Natural killer cell treated with Interleukin-12 subunit alpha and Interleukin-12 subunit beta and Interleukin-15 and Interleukin-18, amount 100 ng/mL, for 72 hours (primary cell): ENCODE measurements around the gene ISL2. TPM values are rescaled to one million over a fixed set of nuclear protein-coding genes. Genes with fewer than 3 reads are reported as not detected.

Source experiments
- ATAC-seq, 2 donors: fragments of 150-1000 bp; cut with Tn5 transposase in 1 of 2; sonication (Bioruptor Pico), chemical (Tn5 transposase) in 1 of 2; 2 replicates each; pipeline ENCODE4 v1.10.0; 2021
- DNase-seq: peaks from one replicate; pipeline ENCODE4 v3.0.0; 2022; ENCODE audit warnings: low spot score
- H3K27ac Mint-ChIP-seq, 2 donors: 1 replicate in 1 of 2; 2 replicates in 1 of 2; pipeline ENCODE4 v1.8.0; 2022; ENCODE audit warnings: mixed read lengths in 2 of 2, mild to moderate bottlenecking in 1 of 2, moderate library complexity in 1 of 2
- H3K27me3 Mint-ChIP-seq, 2 donors: 1 replicate in 1 of 2; 2 replicates in 1 of 2; pipeline ENCODE4 v1.8.0; 2022; ENCODE audit warnings: mixed read lengths in 2 of 2
- H3K36me3 Mint-ChIP-seq: one replicate; pipeline ENCODE4 v1.8.0; 2022; ENCODE audit warnings: mixed read lengths
- H3K4me1 Mint-ChIP-seq, 2 donors: 1 replicate in 1 of 2; 2 replicates in 1 of 2; pipeline ENCODE4 v1.8.0; 2022; ENCODE audit warnings: low read depth in 2 of 2, mixed read lengths in 2 of 2, mild to moderate bottlenecking in 1 of 2
- H3K4me3 Mint-ChIP-seq: one replicate; pipeline ENCODE4 v1.8.0; 2022; ENCODE audit warnings: mixed read lengths
- H3K9me3 Mint-ChIP-seq: 2 replicates; pipeline ENCODE4 v1.8.0; 2022; ENCODE audit warnings: mixed read lengths
- total RNA-seq, 2 donors: library from RNA; stranded (reverse); gene quantifications; one replicate each; pipeline ENCODE4 v1.2.3, GENCODE V29; 2022

Gene ISL2
- total RNA-seq, 2 donors from 2014 or later = 0.73 to 1.0 TPM

GRCh38 chr15:76353903-76354302, 17.3 kb downstream of the ISL2 start:
- no peaks in the 10 kb centered on the region for H3K4me1 Mint-ChIP-seq

DNA sequence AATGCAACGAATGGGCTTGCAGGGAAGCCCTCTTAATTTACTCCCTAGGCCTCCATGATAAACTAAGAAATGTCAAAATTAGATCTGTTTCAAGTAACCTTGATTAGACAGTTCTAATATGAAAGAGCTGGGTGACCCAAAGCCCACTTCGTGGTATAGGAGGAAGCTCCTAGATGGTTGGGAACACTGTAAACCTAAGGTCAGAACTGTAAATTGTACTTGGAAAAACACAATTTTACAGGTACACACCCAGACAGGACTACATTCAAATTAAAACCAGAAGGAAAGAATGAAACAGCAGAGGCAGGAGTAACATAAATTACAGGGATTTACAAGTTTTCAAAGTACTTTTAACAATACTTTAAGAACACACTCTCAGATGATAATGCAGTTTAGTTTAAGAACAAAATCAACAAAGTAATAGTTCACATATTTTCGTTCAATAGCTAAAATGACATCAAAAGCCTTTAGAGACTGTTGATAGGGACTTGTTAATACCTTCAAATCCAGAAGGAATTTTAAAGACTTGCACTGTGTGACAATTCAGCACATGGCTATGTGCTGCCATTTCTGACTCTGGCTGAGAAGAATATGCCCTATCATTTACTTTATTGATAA, 18.4 kb downstream of the ISL2 start:
- DNase-seq (no peak), ATAC-seq (no peak)
- Mint-ChIP-seq H3K36me3 (no peaks in the 10 kb centered on the region), H3K27ac (no peak overlapping the region), H3K4me3 (no peak overlapping the region), H3K9me3 (no peaks in the 10 kb centered on the region), H3K27me3 (no peaks in the 10 kb centered on the region), H3K4me1 (no peaks in the 10 kb centered on the region)

More at GRCh38 chr15:76353903-76354302, 17.3 kb downstream of the ISL2 start:
- H3K27me3 Mint-ChIP-seq = no peaks in the 10 kb centered on the region
- H3K27ac Mint-ChIP-seq = no peak overlapping the region
- H3K9me3 Mint-ChIP-seq = no peaks in the 10 kb centered on the region
- ATAC-seq (no peak), DNase-seq (no peak)
- no peaks in the 10 kb centered on the region for H3K36me3 Mint-ChIP-seq
- H3K4me3 Mint-ChIP-seq = no peak overlapping the region

DNA sequence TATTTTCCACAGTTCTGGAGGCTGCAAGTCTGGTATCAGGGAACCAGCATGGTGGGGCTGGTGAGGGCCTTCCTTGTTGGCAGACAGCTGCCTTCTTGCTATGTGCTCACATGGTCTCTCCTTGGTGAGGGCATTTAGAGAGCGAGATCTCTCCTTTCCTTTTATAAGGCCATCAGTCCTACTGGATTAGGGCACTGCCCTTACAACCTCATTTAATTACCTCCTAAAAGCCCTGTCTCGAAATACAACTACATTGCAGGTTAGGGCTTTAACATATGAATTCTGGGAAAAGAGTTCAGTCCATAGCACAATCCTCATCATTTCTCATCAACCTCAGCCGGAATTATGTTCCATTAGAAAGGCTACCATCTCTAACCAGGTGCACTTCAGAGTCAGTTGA, 21.9 kb downstream of the ISL2 start:
- Mint-ChIP-seq H3K4me3 (no peak overlapping the region), H3K27me3 (no peaks in the 10 kb centered on the region), H3K36me3 (no peaks in the 10 kb centered on the region), H3K27ac (no peak overlapping the region), H3K4me1 (no peaks in the 10 kb centered on the region), H3K9me3 (no peaks in the 10 kb centered on the region)
- DNase-seq (no peak), ATAC-seq (no peak)

DNA sequence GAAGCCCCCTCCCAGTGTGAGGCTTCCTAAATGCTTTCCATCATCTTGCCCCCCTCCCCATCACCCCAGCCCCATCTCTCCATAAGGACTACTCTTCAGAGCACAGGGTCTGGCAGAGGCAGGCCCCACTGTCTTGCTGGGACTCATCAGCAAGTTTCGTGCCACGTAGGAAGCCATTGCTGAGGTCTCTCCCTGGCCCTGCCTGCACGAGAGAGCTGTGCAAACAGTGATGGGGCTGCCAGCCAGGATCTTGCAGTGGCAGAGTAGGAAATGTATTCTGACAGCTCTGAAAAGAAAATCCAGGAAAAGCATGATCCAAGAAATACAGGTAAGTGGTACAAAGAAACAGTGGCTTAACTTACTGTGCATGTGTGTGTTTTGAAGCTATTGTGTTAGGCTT, 22.6 kb downstream of the ISL2 start:
- Mint-ChIP-seq H3K4me1 (no peaks in the 10 kb centered on the region), H3K36me3 (no peaks in the 10 kb centered on the region), H3K9me3 (no peaks in the 10 kb centered on the region), H3K4me3 (no peak overlapping the region), H3K27me3 (no peaks in the 10 kb centered on the region), H3K27ac (no peak overlapping the region)
- ATAC-seq = no peak
- no peak for DNase-seq

- H3K27ac Mint-ChIP-seq = no peak overlapping the region
- no peaks in the 10 kb centered on the region for H3K9me3 Mint-ChIP-seq
- no peaks in the 10 kb centered on the region for H3K4me1 Mint-ChIP-seq
- DNase-seq (no peak), ATAC-seq (no peak)
- no peaks in the 10 kb centered on the region for H3K36me3 Mint-ChIP-seq
- H3K4me3 Mint-ChIP-seq = no peak overlapping the region
- no peaks in the 10 kb centered on the region for H3K27me3 Mint-ChIP-seq
These were observed 23.8 kb downstream of the ISL2 start for GRCh38 chr15:76360416-76360815.

- Mint-ChIP-seq H3K27me3 (no peaks in the 10 kb centered on the region), H3K36me3 (no peaks in the 10 kb centered on the region), H3K27ac (no peak overlapping the region), H3K4me1 (no peaks in the 10 kb centered on the region), H3K4me3 (no peak overlapping the region), H3K9me3 (no peaks in the 10 kb centered on the region)
- DNase-seq (no peak), ATAC-seq (no peak)
These were observed 26.7 kb downstream of the ISL2 start for GRCh38 chr15:76363251-76363650.

DNA sequence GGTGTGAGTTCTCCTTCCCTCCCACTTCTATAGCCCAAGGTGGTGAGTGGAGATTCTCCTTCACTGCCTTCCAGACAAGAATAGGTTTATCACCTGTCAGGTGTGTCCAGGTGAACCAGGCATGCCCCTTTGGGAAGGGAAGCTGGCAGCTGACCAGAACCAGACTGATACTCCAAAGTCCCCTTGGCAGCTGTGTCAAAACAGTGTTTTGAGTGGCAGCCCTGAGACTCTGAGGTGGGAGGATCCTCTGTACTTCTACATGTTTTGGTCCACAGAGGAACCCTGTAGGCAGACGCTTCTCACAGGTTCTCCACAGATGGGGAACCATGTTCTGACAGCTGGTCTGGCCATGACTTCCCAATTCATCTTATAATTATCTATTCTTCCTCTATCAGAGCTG, 30.1 kb downstream of the ISL2 start:
- no peak overlapping the region for H3K27ac Mint-ChIP-seq
- no peak overlapping the region for H3K4me3 Mint-ChIP-seq
- ATAC-seq (no peak), DNase-seq (no peak)
- H3K9me3 Mint-ChIP-seq = no peaks in the 10 kb centered on the region
- no peaks in the 10 kb centered on the region for H3K4me1 Mint-ChIP-seq
- H3K27me3 Mint-ChIP-seq = no peaks in the 10 kb centered on the region
- no peaks in the 10 kb centered on the region for H3K36me3 Mint-ChIP-seq

GRCh38 chr15:76368122-76368621, 31.6 kb downstream of the ISL2 start:
- no peak for DNase-seq
- Mint-ChIP-seq H3K4me3 (no peak overlapping the region), H3K36me3 (no peaks in the 10 kb centered on the region), H3K9me3 (no peaks in the 10 kb centered on the region), H3K27me3 (no peaks in the 10 kb centered on the region), H3K4me1 (no peaks in the 10 kb centered on the region), H3K27ac (no peak overlapping the region)
- ATAC-seq = no peak

DNA sequence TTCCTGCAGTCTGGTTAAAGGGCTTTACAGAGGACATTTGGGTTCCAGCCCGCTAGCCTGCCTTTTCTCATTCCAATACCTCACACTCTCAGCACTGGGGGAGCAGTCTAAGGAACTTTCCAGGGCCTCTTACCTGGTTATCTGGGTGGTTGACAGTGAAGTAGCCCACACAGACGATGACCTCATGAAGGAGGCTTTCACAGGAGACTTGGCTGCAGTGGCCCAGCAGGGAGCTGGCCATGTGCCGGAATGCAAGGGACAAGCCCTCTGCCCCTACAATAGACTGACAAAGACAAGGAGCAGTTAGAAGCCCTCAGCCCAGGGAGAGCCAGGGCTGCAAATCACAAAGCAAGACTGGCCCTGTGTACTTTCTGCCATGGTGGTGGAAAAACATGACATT, 39.5 kb downstream of the ISL2 start:
- Mint-ChIP-seq H3K4me3 (no peak overlapping the region), H3K27ac (no peak overlapping the region), H3K27me3 (no peaks in the 10 kb centered on the region), H3K9me3 (no peaks in the 10 kb centered on the region), H3K36me3 (no peaks in the 10 kb centered on the region), H3K4me1 (no peaks in the 10 kb centered on the region)
- DNase-seq (no peak), ATAC-seq (no peak)

DNA sequence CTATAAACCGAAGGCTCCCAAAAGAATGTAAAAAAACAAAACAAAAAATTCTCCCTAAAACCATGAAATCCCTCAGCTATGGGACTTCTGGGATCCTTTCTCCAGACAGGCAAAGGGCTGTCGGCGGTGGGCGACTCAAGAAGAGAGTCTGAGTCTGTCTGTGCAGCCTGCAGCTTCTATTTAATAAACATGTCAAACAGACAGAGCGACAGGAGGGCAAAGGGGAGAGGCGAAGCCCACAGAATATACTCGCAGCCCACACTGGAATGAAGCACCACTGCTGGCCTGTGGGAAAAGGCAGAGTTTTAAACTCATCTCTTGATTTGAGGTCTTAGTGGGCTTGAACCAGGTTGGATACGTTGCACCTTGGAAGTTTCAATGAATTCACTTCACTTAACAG, 40.2 kb downstream of the ISL2 start:
- Mint-ChIP-seq H3K27me3 (no peaks in the 10 kb centered on the region), H3K4me1 (no peaks in the 10 kb centered on the region), H3K36me3 (no peaks in the 10 kb centered on the region), H3K4me3 (no peak overlapping the region), H3K9me3 (no peaks in the 10 kb centered on the region), H3K27ac (no peak overlapping the region)
- DNase-seq = no peak
- no peak for ATAC-seq

- Mint-ChIP-seq H3K9me3 (no peaks in the 10 kb centered on the region), H3K4me1 (no peaks in the 10 kb centered on the region), H3K27me3 (no peaks in the 10 kb centered on the region), H3K36me3 (no peaks in the 10 kb centered on the region), H3K4me3 (no peak overlapping the region), H3K27ac (no peak overlapping the region)
- ATAC-seq (no peak), DNase-seq (no peak)
These were observed 40.6 kb downstream of the ISL2 start for GRCh38 chr15:76377217-76377616.

GRCh38 chr15:76377751-76378150, 41.2 kb downstream of the ISL2 start:
- no peaks in the 10 kb centered on the region for H3K4me1 Mint-ChIP-seq
- no peaks in the 10 kb centered on the region for H3K36me3 Mint-ChIP-seq
- DNase-seq = no peak
- no peaks in the 10 kb centered on the region for H3K9me3 Mint-ChIP-seq
- no peaks in the 10 kb centered on the region for H3K27me3 Mint-ChIP-seq
- no peak for ATAC-seq
- H3K27ac Mint-ChIP-seq = no peak overlapping the region
- H3K4me3 Mint-ChIP-seq = no peak overlapping the region

GRCh38 chr15:76378691-76379090, 42.1 kb downstream of the ISL2 start:
- Mint-ChIP-seq H3K9me3 (no peaks in the 10 kb centered on the region), H3K27me3 (no peaks in the 10 kb centered on the region), H3K4me3 (no peak overlapping the region), H3K4me1 (no peaks in the 10 kb centered on the region), H3K36me3 (no peaks in the 10 kb centered on the region), H3K27ac (no peak overlapping the region)
- DNase-seq (no peak), ATAC-seq (no peak)

GRCh38 chr15:76380249-76380648, 43.7 kb downstream of the ISL2 start:
- no peaks in the 10 kb centered on the region for H3K4me1 Mint-ChIP-seq
- H3K27me3 Mint-ChIP-seq = no peaks in the 10 kb centered on the region
- ATAC-seq = no peak
- no peak overlapping the region for H3K4me3 Mint-ChIP-seq
- H3K27ac Mint-ChIP-seq = no peak overlapping the region
- H3K9me3 Mint-ChIP-seq = no peaks in the 10 kb centered on the region
- no peak for DNase-seq
- H3K36me3 Mint-ChIP-seq = no peaks in the 10 kb centered on the region

DNA sequence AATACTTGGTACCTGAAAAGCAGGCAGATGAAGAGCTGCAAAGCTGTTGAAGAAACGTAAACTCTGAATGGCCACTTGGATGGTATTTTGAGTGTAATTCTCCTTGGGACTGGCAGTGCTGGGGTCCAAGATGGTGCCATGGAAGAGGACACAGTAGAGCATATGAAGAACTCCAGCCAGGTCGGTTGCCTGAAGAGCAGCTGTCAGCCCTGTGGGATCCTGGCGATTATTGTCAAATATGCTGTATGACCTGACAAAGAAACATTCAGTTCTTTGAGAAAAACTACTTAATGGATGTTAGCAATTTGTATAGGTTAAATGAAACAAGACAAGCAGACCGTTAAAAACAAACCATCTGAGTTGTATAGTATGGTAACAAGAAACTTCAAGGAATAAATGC, 44.8 kb downstream of the ISL2 start:
- H3K27me3 Mint-ChIP-seq = no peaks in the 10 kb centered on the region
- H3K9me3 Mint-ChIP-seq = no peaks in the 10 kb centered on the region
- no peak overlapping the region for H3K27ac Mint-ChIP-seq
- no peak for ATAC-seq
- H3K4me3 Mint-ChIP-seq = no peak overlapping the region
- no peaks in the 10 kb centered on the region for H3K4me1 Mint-ChIP-seq
- H3K36me3 Mint-ChIP-seq = no peaks in the 10 kb centered on the region
- DNase-seq = no peak
